GM18517 (cell line): Measurements from ENCODE around the gene ELAVL1.
"Not testable (repeated sequence)": the region's sequence is repeated elsewhere in the genome, so short reads cannot be mapped to it uniquely, and the experiment has no call there.

ENCODE experiments used
- ATAC-seq: cut with Tn5 transposase; IDR thresholded peaks from one replicate; pipeline ENCODE4 v1.9.1; 2021; ENCODE audit warnings: mild to moderate bottlenecking, moderate library complexity; ENCODE audit not compliant: unreplicated experiment

Gene ELAVL1

GRCh38 chr19:7926021-7926726 lies 79.3 kb downstream of the ELAVL1 start, which contains the start of gene CTXN1:
Gene CTXN1, minus strand, starts transcription at chr19:7926135. Its CDS starts 597 bp downstream, at chr19:7925538.
- no peak for ATAC-seq

GRCh38 chr19:7925171-7925851 lies 80.1 kb downstream of the ELAVL1 start:
- ATAC-seq, result no peak

GRCh38 chr19:7924651-7925170 lies 80.7 kb downstream of the ELAVL1 start:
- ATAC-seq, result no peak

GRCh38 chr19:7924241-7924640 lies 81.2 kb downstream of the ELAVL1 start:
- no peak for ATAC-seq

- no peak for ATAC-seq
Observed at GRCh38 chr19:7923295-7924191, 81.9 kb downstream of the ELAVL1 start.

- no peak for ATAC-seq
Observed at GRCh38 chr19:7922836-7923195, 82.6 kb downstream of the ELAVL1 start.

GRCh38 chr19:7921967-7922835 lies 83.2 kb downstream of the ELAVL1 start:
- no peak for ATAC-seq

- ATAC-seq, result no peak
Observed at GRCh38 chr19:7921302-7921966, 84.0 kb downstream of the ELAVL1 start.

- ATAC-seq, result peak; percentile 41
Observed at GRCh38 chr19:7920519-7921301, 84.7 kb downstream of the ELAVL1 start.

GRCh38 chr19:7919610-7920518 lies 85.6 kb downstream of the ELAVL1 start, which contains the start of gene SNAPC2:
Gene SNAPC2, plus strand, starts transcription at chr19:7920338. Its CDS starts 29 bp downstream, at chr19:7920367.
- ATAC-seq, result peak; percentile 60

- ATAC-seq, result no peak
Observed at GRCh38 chr19:7918615-7919421, 86.6 kb downstream of the ELAVL1 start.

GRCh38 chr19:7918062-7918614 lies 87.3 kb downstream of the ELAVL1 start:
- not testable (repeated sequence) for ATAC-seq

- no peak for ATAC-seq
Observed at GRCh38 chr19:7917267-7918061, 88.0 kb downstream of the ELAVL1 start.

GRCh38 chr19:7916955-7917266 lies 88.5 kb downstream of the ELAVL1 start:
- ATAC-seq, result no peak

- ATAC-seq, result no peak
Observed at GRCh38 chr19:7916103-7916954, 89.1 kb downstream of the ELAVL1 start.
